CD4-positive, alpha-beta T cell treated with Interleukin-1 beta for 1 hour (primary cell): ENCODE data around the gene SPATC1L.
"Not testable (repeated sequence)": the region's sequence is repeated elsewhere in the genome, so short reads cannot be mapped to it uniquely, and the experiment has no call there.

Experiments used
- DNase-seq, 2 donors: peaks; one replicate each; pipeline ENCODE4 v3.0.0-alpha.2; 2020 to 2022

SPATC1L gene

GRCh38 chr21:46182548-46183336 is 1.5 kb downstream of the SPATC1L start:
- no peak for DNase-seq

DNA sequence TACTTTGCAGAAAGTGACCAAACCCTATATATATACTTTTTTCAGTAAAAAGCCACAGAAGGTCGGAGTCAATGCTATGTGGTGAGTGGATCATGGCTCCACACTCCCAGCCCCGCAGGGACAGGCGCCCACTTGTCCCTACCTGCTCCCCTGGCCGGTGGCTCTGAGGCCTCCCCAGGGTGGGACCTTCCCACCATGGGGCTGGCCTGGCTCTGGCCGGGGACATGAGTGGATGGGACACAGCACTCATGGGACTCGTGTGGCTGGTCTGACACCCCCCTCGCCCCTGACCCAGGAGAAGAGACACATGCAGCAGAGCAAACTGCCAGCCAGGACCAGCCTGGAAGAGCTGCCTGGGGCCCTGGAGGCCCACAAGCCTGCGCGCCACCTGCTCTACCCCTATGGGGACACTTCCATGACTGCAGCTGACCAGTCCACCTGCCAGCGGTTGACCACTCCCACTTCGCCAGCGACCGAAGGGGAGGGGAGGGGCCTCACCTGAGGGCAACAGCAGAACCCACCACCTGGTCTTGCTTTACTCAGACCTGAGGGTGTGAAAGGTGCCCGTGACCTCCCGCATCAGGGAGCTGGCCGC is 2.2 kb downstream of the SPATC1L start:
- DNase-seq: no peak

DNA sequence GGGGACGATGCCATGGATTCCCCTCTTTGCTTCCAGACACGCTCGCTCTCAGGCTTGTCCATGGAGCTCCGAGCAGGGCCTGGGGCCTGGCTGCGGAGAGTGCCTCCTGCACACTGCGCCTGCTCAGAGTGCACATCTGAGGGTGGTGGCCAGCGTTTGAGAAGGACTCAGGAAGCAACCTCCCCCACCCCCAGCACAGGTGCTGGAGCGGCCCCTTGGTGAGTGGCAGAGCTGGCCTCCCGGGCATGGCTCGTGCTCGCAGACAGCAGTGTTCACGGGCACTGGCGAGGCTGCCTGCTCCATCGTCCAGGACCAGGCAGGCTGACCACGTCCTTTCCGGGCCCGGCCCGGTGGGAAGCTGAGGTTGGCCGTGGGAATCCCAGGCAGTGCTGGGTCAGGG is 2.8 kb downstream of the SPATC1L start:
- DNase-seq: no peak

DNA sequence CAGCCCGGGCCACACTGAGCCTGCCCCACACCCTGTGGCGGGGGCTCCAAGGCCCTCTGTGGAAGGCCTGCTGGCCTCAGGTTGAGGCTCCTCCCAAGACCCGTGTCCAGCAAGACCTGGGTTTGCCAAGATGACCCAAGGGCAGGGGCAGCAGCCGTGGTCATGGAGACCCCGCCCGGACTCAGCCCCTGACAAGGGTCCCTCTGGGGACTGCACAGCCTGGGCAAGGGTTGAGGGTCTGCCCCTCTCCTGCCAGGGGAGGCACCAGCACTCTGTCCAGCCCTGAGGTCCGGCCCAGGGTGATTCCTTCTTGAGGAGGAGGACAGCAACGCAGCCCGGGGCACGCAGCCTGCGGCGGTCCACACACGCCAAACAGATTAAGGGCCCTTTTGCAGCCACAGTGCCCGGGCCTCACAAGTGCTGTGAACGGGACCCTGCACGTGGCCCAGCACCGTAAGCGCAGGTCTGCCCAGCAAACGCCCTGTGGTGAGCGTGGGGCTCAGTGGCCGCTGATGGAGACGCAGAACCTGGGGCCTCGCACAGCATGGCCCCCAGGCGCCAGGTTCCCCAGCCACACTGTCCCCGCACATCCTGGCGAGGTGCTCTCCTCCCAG is 3.4 kb downstream of the SPATC1L start:
- no peak for DNase-seq

DNA sequence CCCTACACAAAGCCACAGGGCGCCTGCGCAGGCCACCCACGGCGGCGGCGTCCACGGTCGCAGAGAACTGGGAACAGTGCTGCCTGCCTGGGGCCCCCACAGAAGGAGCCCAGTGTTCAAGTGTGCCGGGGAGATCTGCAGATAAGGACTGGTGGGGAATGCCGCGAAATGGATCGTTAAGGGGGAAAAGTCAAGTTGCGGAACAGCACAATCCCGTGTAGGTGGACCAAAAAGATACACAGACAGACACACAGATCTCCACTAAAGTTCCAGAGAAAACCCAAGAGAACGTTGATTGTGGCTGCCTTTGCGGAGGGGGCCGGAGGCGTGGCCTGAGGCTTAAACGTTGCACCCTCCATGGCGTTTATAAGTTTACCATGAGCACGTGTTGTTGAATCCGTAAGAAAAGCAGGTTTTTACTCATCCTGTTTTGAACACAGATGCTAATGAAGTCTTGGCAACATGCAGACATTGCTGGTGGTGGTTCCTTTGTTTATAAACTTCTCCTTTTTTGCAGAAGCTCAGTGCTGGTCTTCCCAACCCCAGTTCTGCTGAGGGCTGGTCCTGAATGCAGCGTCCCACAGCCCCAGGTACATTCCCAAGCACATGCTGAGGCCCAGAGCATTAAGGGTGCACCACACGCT is 4.1 kb downstream of the SPATC1L start:
- no peak for DNase-seq

GRCh38 chr21:46179708-46180078 is 4.6 kb downstream of the SPATC1L start:
- no peak for DNase-seq

GRCh38 chr21:46178961-46179360 is 5.3 kb downstream of the SPATC1L start:
- no peak for DNase-seq

- not testable (repeated sequence) for DNase-seq
These were observed 7.7 kb downstream of the SPATC1L start for GRCh38 chr21:46176443-46177129.

DNA sequence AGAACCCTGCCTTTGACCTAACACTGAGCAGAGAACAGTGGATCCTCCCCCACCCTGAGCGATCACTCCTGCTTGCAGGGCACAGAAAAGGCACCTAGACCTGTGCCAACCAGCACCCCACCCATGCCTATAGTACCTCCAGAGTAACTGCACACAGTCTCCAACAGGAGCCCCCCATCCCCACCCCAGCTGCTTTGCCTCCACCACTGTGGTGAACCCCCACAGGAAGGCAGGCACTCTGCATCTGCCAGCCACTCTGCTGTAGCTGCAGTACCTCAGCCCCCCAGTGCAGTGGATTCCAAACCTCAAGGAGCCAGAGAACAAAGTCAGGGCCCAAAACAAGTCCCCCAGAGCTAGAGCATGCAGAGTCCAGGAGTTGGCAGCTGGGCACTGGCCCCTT is 10.7 kb downstream of the SPATC1L start:
- DNase-seq: no peak

DNA sequence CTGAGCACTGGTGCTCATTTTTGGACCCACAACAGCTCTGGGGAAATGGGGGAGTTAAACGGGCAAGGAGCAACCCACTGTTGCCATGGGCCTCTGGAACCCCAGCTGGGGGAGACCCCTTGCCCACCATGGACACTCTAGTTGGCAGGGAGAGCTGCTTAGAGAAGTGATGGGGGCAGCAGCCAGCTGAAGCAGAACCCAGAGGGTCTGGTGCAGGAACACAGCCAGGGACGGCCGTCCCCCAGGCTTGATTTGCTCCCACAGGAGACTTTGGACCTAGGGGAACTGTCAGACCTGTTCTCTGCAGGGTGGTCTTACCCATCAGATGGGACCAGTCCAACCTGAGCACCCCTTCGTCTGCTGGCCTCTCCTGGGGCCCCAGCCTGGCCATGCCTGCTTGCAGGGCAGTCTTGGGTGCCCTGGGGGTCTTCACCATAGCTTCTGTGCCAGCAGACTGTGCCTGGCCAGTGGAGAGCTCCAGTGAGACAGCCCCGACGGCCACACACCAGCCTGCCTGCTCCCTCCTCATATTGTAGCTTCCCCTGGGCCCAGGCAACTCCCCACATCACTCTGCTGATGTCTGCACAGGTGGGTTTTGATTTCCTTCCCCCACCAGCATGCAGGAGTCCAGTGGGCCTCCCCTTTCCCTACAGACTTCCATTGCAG is 11.3 kb downstream of the SPATC1L start:
- DNase-seq: no peak

DNA sequence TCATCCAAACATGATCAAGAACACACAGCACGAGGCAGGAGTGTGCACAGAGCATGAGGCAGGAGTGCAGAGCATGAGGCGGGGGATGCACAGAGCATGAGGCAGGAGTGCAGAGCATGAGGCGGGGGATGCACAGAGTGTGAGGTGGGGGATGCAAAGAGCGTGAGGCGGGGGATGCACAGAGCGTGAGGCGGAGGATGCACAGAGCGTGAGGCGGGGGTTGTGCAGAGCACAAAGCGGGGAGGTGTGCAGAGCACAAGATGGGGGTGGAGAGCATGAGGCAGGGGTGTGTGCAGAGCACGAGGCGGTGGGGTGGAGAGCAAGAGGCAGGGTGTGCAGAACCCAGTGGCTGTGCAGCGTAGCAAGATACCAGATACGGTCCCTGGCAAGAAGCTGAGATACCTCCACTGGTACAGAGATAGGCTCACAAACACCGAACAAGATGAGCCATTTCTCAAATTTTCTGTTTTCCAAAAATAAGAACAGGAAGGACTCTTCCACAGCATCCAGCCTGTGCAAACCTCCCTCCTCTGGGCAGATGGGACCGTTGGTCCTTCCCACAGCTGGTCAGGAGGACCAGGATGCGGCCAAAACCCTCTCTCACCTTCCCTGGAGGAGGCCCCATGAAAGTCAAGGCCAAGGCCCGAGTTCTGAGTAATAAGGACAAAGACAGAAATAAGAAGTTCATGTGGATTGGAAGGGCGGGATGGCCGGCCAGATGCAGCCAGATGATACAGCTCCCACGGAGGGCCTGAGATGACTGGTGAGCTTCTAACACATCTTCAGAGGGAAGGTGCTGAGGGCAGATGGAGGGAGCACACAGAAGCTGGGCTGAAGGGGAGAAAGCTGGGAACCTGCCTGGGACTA is 12.0 kb downstream of the SPATC1L start:
- DNase-seq: no peak

- no peak for DNase-seq
These were observed 12.7 kb downstream of the SPATC1L start for GRCh38 chr21:46171585-46171984.

- peak; percentile 55 to 61 for DNase-seq
These were observed 13.6 kb downstream of the SPATC1L start for GRCh38 chr21:46170436-46171193.

GRCh38 chr21:46168659-46169386 is 15.4 kb downstream of the SPATC1L start:
- no peak for DNase-seq

DNA sequence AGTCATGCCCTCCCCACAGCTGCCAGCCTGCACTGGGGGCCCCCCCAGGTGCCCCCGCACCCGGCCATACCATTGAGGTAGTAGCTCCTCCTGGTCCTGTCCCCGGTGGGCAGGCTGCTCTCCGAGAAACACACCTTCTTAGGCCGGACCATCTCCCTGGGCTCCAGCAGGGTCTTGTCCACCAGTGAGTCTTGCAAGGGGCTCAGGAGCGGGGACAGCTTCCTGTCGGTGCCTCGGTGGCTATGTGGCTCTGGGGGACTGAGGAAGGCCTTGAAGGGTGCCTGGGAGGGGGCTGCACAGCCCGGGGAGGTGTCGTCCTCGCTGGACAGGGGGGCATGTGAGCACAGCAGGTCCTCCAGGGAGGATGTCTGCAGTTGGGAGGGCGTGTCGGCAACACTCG is 16.0 kb downstream of the SPATC1L start:
- no peak for DNase-seq

- no peak for DNase-seq
These were observed 19.2 kb downstream of the SPATC1L start for GRCh38 chr21:46165098-46165497.

DNA sequence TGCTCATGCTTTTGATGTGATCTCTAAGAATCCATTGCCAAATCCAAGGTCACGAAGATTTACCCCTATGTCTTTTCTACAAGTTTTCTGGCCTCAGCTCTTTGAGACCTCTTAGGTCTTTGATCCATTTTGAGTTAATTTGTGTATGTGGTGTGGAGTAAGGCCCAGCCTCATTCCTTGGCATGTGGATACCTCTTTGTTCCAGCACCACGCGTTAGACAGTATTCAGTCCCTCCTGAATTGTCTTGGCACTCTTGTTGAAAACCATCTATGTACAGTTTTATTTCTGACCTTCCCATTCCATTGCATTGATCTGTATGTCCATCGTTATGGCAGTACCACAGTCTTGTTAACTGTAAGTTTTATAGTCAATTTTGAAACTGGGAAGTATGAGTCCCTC is 20.9 kb downstream of the SPATC1L start:
- DNase-seq: no peak

GRCh38 chr21:46161633-46162592 is 22.3 kb downstream of the SPATC1L start:
- DNase-seq: no peak
